ENCODE measurements around the gene BOD1L1.

BOD1L1 gene

GRCh38 chr4:13527192-13527980, 100.1 kb downstream of the BOD1L1 start:
- DNase-seq (ENCODE audit: low read depth in 1 of 2, low spot score in 1 of 2), result no peak

GRCh38 chr4:13526658-13527057, 100.9 kb downstream of the BOD1L1 start:
- DNase-seq (ENCODE audit: low read depth in 1 of 2, low spot score in 1 of 2), result no peak

- no peak for DNase-seq (ENCODE audit: low read depth in 1 of 2, low spot score in 1 of 2)
Measured at GRCh38 chr4:13525606-13526281, 101.8 kb downstream of the BOD1L1 start.

GRCh38 chr4:13524504-13525243, 102.9 kb downstream of the BOD1L1 start:
- DNase-seq (ENCODE audit: low read depth in 1 of 2, low spot score in 1 of 2), result no peak

GRCh38 chr4:13523591-13524503, 103.7 kb downstream of the BOD1L1 start:
- no peak for DNase-seq (ENCODE audit: low read depth in 1 of 2, low spot score in 1 of 2)

- DNase-seq (ENCODE audit: low read depth in 1 of 2, low spot score in 1 of 2), result no peak
Measured at GRCh38 chr4:13523105-13523477, 104.4 kb downstream of the BOD1L1 start.

GRCh38 chr4:13522282-13523104, 105.0 kb downstream of the BOD1L1 start:
- DNase-seq (ENCODE audit: low read depth in 1 of 2, low spot score in 1 of 2), result no peak

GRCh38 chr4:13521047-13521446, 106.5 kb downstream of the BOD1L1 start:
- DNase-seq (ENCODE audit: low read depth in 1 of 2, low spot score in 1 of 2), result no peak
